Astrocyte (in vitro differentiated cells and primary cell): ENCODE measurements around the gene MMP7. TPM values are rescaled to one million over a fixed set of nuclear protein-coding genes. Genes with fewer than 3 reads are reported as not detected.

Experiments used
- DNase-seq: peaks from one replicate; pipeline ENCODE4 v3.0.0-alpha.2; 2010; ENCODE audit warnings: low read depth
- FAIRE-seq: peaks from 2 replicates; lab custom pipeline; 2011; peaks lifted over from hg19 to GRCh38; lab: Jason Lieb, UNC
- H2AFZ ChIP-seq: 2 replicates; pipeline ENCODE4 v1.6.0; 2012; ENCODE audit warnings: low read depth, low read length, inconsistent platforms
- H3K27ac ChIP-seq: 2 replicates; pipeline ENCODE4 v1.5.1; 2011; ENCODE audit warnings: low read depth, low read length, inconsistent platforms
- H3K27me3 ChIP-seq: 2 replicates; pipeline ENCODE4 v1.6.0; 2011; ENCODE audit warnings: low read length, inconsistent platforms; ENCODE audit not compliant: insufficient read depth
- H3K36me3 ChIP-seq: 2 replicates; pipeline ENCODE4 v1.5.1; 2011; ENCODE audit warnings: low read length, inconsistent platforms; ENCODE audit not compliant: insufficient read depth
- H3K4me1 ChIP-seq: 2 replicates; pipeline ENCODE4 v1.5.1; 2011; ENCODE audit warnings: low read length, inconsistent platforms; ENCODE audit not compliant: insufficient read depth
- H3K4me2 ChIP-seq: 2 replicates; pipeline ENCODE4 v1.6.0; 2012; ENCODE audit warnings: low read length, inconsistent platforms
- H3K4me3 ChIP-seq: 2 replicates; pipeline ENCODE4 v1.5.1; 2011; ENCODE audit warnings: low read depth, mild to moderate bottlenecking, low read length, inconsistent platforms; ENCODE audit not compliant: insufficient read depth
- H3K79me2 ChIP-seq: 2 replicates; pipeline ENCODE4 v1.6.0; 2012; ENCODE audit warnings: mild to moderate bottlenecking, low read length, inconsistent platforms; ENCODE audit not compliant: insufficient read depth
- H3K9ac ChIP-seq: 2 replicates; pipeline ENCODE4 v1.6.0; 2012; ENCODE audit warnings: mild to moderate bottlenecking, low read length, inconsistent platforms
- H3K9me3 ChIP-seq: 2 replicates; pipeline ENCODE4 v1.5.1; 2012; ENCODE audit warnings: low read depth, mild to moderate bottlenecking, low read length, inconsistent platforms; ENCODE audit not compliant: insufficient read depth
- H4K20me1 ChIP-seq: 2 replicates; pipeline ENCODE4 v1.6.0; 2012; ENCODE audit warnings: low read length, inconsistent platforms; ENCODE audit not compliant: insufficient read depth
- H3K27ac Mint-ChIP-seq: one replicate; pipeline ENCODE4 v1.8.0; 2021; ENCODE audit warnings: mild to moderate bottlenecking, mixed read lengths; ENCODE audit not compliant: unreplicated experiment
- H3K27me3 Mint-ChIP-seq: one replicate; pipeline ENCODE4 v1.8.0; 2021; ENCODE audit warnings: low read depth, mixed read lengths; ENCODE audit not compliant: unreplicated experiment
- H3K36me3 Mint-ChIP-seq: one replicate; pipeline ENCODE4 v1.8.0; 2021; ENCODE audit warnings: low read depth, mixed read lengths; ENCODE audit not compliant: unreplicated experiment
- H3K4me1 Mint-ChIP-seq: one replicate; pipeline ENCODE4 v1.8.0; 2021; ENCODE audit warnings: low read depth, mixed read lengths; ENCODE audit not compliant: unreplicated experiment
- H3K4me3 Mint-ChIP-seq: one replicate; pipeline ENCODE4 v1.8.0; 2021; ENCODE audit warnings: mild to moderate bottlenecking, moderate library complexity, mixed read lengths; ENCODE audit not compliant: unreplicated experiment
- H3K9me3 Mint-ChIP-seq: one replicate; pipeline ENCODE4 v1.8.0; 2021; ENCODE audit warnings: mild to moderate bottlenecking, mixed read lengths; ENCODE audit not compliant: unreplicated experiment
- CTCF ChIP-seq: IDR thresholded peaks from 2 replicates; pipeline ENCODE4 v1.5.1; 2011; ENCODE audit warnings: low read depth, mild to moderate bottlenecking, inconsistent platforms, low read length, moderate library complexity; ENCODE audit not compliant: insufficient read depth
- EZH2 ChIP-seq: IDR thresholded peaks from 2 replicates; pipeline ENCODE4 v1.6.1; 2012; ENCODE audit warnings: mild to moderate bottlenecking, low read length, inconsistent platforms; ENCODE audit not compliant: insufficient read depth
- total RNA-seq: library from RNA; stranded (reverse); gene quantifications from 2 replicates; pipeline ENCODE4 v1.2.1, GENCODE V29; 2021

Gene MMP7
- total RNA-seq, 1 donor from 2014 or later = 2.6 TPM

GRCh38 chr11:102564110-102564509 is 33.6 kb upstream of the MMP7 start:
- Mint-ChIP-seq H3K9me3 (peaks cover 14% of the 10 kb centered on the region), H3K4me1 (peaks cover 14% of the 10 kb centered on the region), H3K27me3 (no peaks in the 10 kb centered on the region), H3K36me3 (peaks cover 8% of the 10 kb centered on the region), H3K27ac (peak overlapping the region; percentile 68), H3K4me3 (no peak overlapping the region)
- no peaks in the 10 kb centered on the region for H3K27me3 ChIP-seq
- peaks cover 8% of the 10 kb centered on the region for H3K9me3 ChIP-seq
- DNase-seq (peak; percentile 78), FAIRE-seq (peak; percentile 82)
- no peak for TF ChIP-seq EZH2
- no peak for TF ChIP-seq CTCF
- H4K20me1 ChIP-seq = no peaks in the 10 kb centered on the region
- no peaks in the 10 kb centered on the region for H3K79me2 ChIP-seq
- H3K4me2 ChIP-seq = peak overlapping the region; percentile 6
- H3K36me3 ChIP-seq = no peaks in the 10 kb centered on the region
- no peak overlapping the region for H2AFZ ChIP-seq
- H3K27ac ChIP-seq = no peak overlapping the region
- H3K9ac ChIP-seq = no peak overlapping the region
- H3K4me3 ChIP-seq = no peak overlapping the region
- peaks cover 2% of the 10 kb centered on the region for H3K4me1 ChIP-seq

DNA sequence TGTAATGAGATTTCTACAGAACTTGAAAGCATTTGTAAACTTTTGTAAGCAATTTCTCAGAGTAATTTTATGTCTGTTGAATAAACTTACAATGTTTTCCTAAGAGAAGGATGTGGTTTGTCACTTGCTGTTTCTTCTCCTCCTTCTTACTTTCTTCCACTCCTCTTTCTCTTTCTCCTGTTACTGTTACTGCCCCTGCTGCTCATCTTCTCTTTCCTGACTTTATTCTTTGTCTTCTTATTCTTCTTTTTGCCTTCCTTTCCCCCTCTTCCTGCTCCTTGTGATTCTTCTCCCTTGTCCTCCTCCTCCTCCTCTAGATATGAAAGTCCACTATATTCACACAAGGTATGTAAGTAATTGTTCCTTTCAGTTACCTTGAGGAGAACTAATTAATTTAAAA is 31.1 kb upstream of the MMP7 start:
- no peak overlapping the region for H3K9ac ChIP-seq
- H3K9me3 ChIP-seq = peaks cover 5% of the 10 kb centered on the region
- no peaks in the 10 kb centered on the region for H3K27me3 ChIP-seq
- no peak overlapping the region for H3K4me2 ChIP-seq
- no peaks in the 10 kb centered on the region for H3K79me2 ChIP-seq
- H3K36me3 ChIP-seq = no peaks in the 10 kb centered on the region
- peaks cover 7% of the 10 kb centered on the region for H3K9me3 Mint-ChIP-seq
- H3K4me3 ChIP-seq = no peak overlapping the region
- H4K20me1 ChIP-seq = no peaks in the 10 kb centered on the region
- no peak for DNase-seq
- H3K4me3 Mint-ChIP-seq = no peak overlapping the region
- no peak for TF ChIP-seq EZH2
- no peak overlapping the region for H2AFZ ChIP-seq
- H3K4me1 Mint-ChIP-seq = peaks cover 14% of the 10 kb centered on the region
- no peaks in the 10 kb centered on the region for H3K27me3 Mint-ChIP-seq
- H3K27ac ChIP-seq = no peak overlapping the region
- H3K4me1 ChIP-seq = peaks cover 2% of the 10 kb centered on the region
- no peak for FAIRE-seq
- H3K36me3 Mint-ChIP-seq = peaks cover 4% of the 10 kb centered on the region
- H3K27ac Mint-ChIP-seq = no peak overlapping the region

DNA sequence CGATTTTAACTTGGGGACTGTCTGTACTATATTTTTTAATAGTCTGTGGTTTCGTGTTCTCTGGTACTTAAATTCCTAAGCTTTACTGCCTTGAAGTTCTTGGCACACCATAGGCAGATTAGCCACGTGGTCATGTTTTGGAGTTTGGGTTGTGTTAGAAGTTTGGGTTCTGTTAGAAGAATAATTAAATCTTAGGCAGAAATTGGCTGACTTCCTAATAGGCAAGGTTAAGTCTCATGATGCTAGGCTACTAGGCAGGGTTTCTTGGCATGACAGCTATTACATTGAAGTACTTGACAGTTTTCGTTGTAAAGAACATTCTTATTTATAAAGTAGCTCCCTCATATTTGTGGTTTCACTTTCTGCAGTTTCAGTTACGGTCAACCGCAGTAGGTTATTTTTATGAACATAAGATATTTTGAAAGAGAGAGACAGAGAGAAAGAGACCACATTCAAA is 30.0 kb upstream of the MMP7 start:
- Histone ChIP-seq H4K20me1 (no peaks in the 10 kb centered on the region), H3K27ac (no peak overlapping the region), H3K27me3 (no peaks in the 10 kb centered on the region), H3K9me3 (no peaks in the 10 kb centered on the region), H3K9ac (peak overlapping the region; percentile 15), H2AFZ (no peak overlapping the region), H3K79me2 (no peaks in the 10 kb centered on the region), H3K4me1 (peaks cover 2% of the 10 kb centered on the region), H3K4me2 (peak overlapping the region; percentile 73), H3K4me3 (peak overlapping the region; percentile 31), H3K36me3 (no peaks in the 10 kb centered on the region)
- peak; percentile 87 for DNase-seq
- H3K4me3 Mint-ChIP-seq = no peak overlapping the region
- H3K27ac Mint-ChIP-seq = no peak overlapping the region
- H3K36me3 Mint-ChIP-seq = no peaks in the 10 kb centered on the region
- peaks cover 14% of the 10 kb centered on the region for H3K4me1 Mint-ChIP-seq
- peak; percentile 67 for FAIRE-seq
- H3K27me3 Mint-ChIP-seq = no peaks in the 10 kb centered on the region
- no peaks in the 10 kb centered on the region for H3K9me3 Mint-ChIP-seq
- TF ChIP-seq CTCF (no peak), EZH2 (no peak)
